Measurements from ENCODE around the gene DPM1. TPM values are rescaled to one million over a fixed set of nuclear protein-coding genes. Genes with fewer than 3 reads are reported as not detected.
A peak's percentile ranks its signal among the peaks of the same experiment; 100 is the strongest.

Gene DPM1
- total and polyA plus RNA-seq, 2 donors (not counting 3 experiments of a cell fraction or from before 2014, with no cell fraction given), result 33.9 to 41.9 TPM

DNA sequence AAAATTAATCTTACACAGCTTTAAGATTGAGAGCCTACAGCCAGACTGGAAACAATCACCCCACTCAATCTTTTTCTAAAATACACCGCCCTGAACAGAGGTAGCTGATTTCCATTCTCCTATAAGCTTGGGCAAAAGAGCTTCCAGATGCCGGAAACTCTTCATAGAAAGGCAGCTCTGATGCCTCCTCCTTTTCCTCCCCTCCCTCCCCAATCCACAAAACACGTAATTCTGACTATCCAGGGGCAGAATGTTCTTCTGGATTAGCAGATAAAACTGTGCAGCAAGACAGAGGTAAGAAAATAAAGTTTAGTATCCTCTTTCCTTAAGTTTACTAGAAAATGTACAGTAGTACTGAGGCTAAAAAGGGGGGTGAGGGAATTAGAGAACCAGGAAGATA, 42.9 kb downstream of the DPM1 start:
- Histone ChIP-seq H2AFZ (ENCODE audit: low read depth, low read length) (no peak overlapping the region), H3K4me3 (replicated peaks in 1 of 3; ENCODE audit: insufficient read depth in 1 of 3, low read depth in 1 of 3, low read length in 3 of 3) (no peak overlapping the region), H3K79me2 (ENCODE audit: control insufficient read depth, insufficient read depth, low read length) (peaks cover 99% of the 10 kb centered on the region), H3K9me3 (replicated peaks; ENCODE audit: control insufficient read depth, insufficient read depth, low read length) (no peaks in the 10 kb centered on the region), H3K4me2 (ENCODE audit: insufficient read depth, low read length) (peak overlapping the region; percentile 63), H4K20me1 (replicated peaks; ENCODE audit: control insufficient read depth, extremely low read depth, insufficient read depth, low read length) (peaks cover 29% of the 10 kb centered on the region), H3K4me1 (ENCODE audit: control insufficient read depth, extremely low read depth, insufficient read depth, low read length) (peaks cover 39% of the 10 kb centered on the region), H3K36me3 (ENCODE audit: control insufficient read depth in 2 of 2, extremely low read depth in 1 of 2, insufficient read depth in 2 of 2, low read length in 2 of 2) (peaks cover 3 to 7% of the 10 kb centered on the region in 2 experiments), H3K9ac (replicated peaks; ENCODE audit: extremely low read depth, insufficient read depth, low read length) (peak overlapping the region; percentile 38), H3K9me1 (replicated peaks; ENCODE audit: control insufficient read depth, extremely low read depth, insufficient read depth, low read length) (no peaks in the 10 kb centered on the region), H3K27ac (ENCODE audit: insufficient read depth, low read depth, low read length) (peak overlapping the region; percentile 43), H3K27me3 (ENCODE audit: control insufficient read depth in 2 of 2, insufficient read depth in 2 of 2, low read length in 2 of 2) (no peaks in the 10 kb centered on the region)
- FAIRE-seq (peak; percentile 82), DNase-seq (ENCODE audit: low read depth, low spot score) (peak; percentile 61)
- CTCF ChIA-PET, result interaction anchor here (0.8 to 4.2 kb wide), 8 partner anchors 9 to 125 kb away, joined by 3 to 57 read pairs (median 6); partner anchors contain the start of genes ADNP and BCAS4
- POLR2A ChIA-PET, result interaction anchor here (0.6 to 2.7 kb wide), 2 partner anchors 13 to 15 kb away, joined by 3 to 7 read pairs; no protein-coding TSS in a partner anchor
- BruUV-seq (replicated peaks), result no TSS peak
- dilution Hi-C loops (cut with MboI; ENCODE audit: extremely low pct_ligation_motif_present, low sequenced_read_pairs) (no loop called here), intact Hi-C loops (cut with micrococcal nuclease) (no loop called here)
- TF ChIP-seq FOS (IDR thresholded peaks at IDR 0.05; ENCODE audit: borderline replicate concordance, insufficient read depth, low read length) (peak; percentile 12), JUN (IDR thresholded peaks at IDR 0.05; ENCODE audit: borderline replicate concordance, insufficient read depth, insufficient read length, low read depth) (no peak), GATA2 (IDR thresholded peaks at IDR 0.05; ENCODE audit: insufficient read depth, insufficient read length, low read depth, low read length) (peak; percentile 58)
- TF ChIP-seq, protein P1, sequence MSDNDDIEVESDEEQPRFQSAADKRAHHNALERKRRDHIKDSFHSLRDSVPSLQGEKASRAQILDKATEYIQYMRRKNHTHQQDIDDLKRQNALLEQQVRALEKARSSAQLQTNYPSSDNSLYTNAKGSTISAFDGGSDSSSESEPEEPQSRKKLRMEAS (IDR thresholded peaks at IDR 0.05; ENCODE audit: insufficient read depth, insufficient read length), result no peak

- FAIRE-seq (peak; percentile 93), DNase-seq (ENCODE audit: low read depth, low spot score) (peak; percentile 63)
- CTCF ChIA-PET, result interaction anchor here (4.2 kb wide), 1 partner anchor 16 kb away, joined by 57 read pairs; the partner anchor contains the start of gene ADNP
Observed at GRCh38 chr20:50913690-50914375, 44.5 kb downstream of the DPM1 start.

More at GRCh38 chr20:50913690-50914375, 44.5 kb downstream of the DPM1 start:
- Histone ChIP-seq H3K27ac (ENCODE audit: insufficient read depth, low read depth, low read length) (peak overlapping the region; percentile 32), H3K9me1 (replicated peaks; ENCODE audit: control insufficient read depth, extremely low read depth, insufficient read depth, low read length) (no peaks in the 10 kb centered on the region), H3K4me3 (replicated peaks in 1 of 3; ENCODE audit: insufficient read depth in 1 of 3, low read depth in 1 of 3, low read length in 3 of 3) (no peak overlapping the region), H3K79me2 (ENCODE audit: control insufficient read depth, insufficient read depth, low read length) (peaks cover 99% of the 10 kb centered on the region), H2AFZ (ENCODE audit: low read depth, low read length) (no peak overlapping the region), H3K4me2 (ENCODE audit: insufficient read depth, low read length) (peak overlapping the region; percentile 60), H3K36me3 (ENCODE audit: control insufficient read depth in 2 of 2, extremely low read depth in 1 of 2, insufficient read depth in 2 of 2, low read length in 2 of 2) (peaks cover 0 to 7% of the 10 kb centered on the region in 2 experiments), H3K9me3 (replicated peaks; ENCODE audit: control insufficient read depth, insufficient read depth, low read length) (no peaks in the 10 kb centered on the region), H3K27me3 (ENCODE audit: control insufficient read depth in 2 of 2, insufficient read depth in 2 of 2, low read length in 2 of 2) (no peaks in the 10 kb centered on the region), H3K4me1 (ENCODE audit: control insufficient read depth, extremely low read depth, insufficient read depth, low read length) (peaks cover 39% of the 10 kb centered on the region), H3K9ac (replicated peaks; ENCODE audit: extremely low read depth, insufficient read depth, low read length) (no peak overlapping the region), H4K20me1 (replicated peaks; ENCODE audit: control insufficient read depth, extremely low read depth, insufficient read depth, low read length) (peaks cover 31% of the 10 kb centered on the region)
- dilution Hi-C loops (cut with MboI; ENCODE audit: extremely low pct_ligation_motif_present, low sequenced_read_pairs), result no loop called here
- intact Hi-C loops (cut with micrococcal nuclease), result no loop called here
- BruUV-seq (replicated peaks), result no TSS peak
- POLR2A ChIA-PET, result interaction anchor here (0.5 to 0.6 kb wide), 2 partner anchors 9 to 79 kb away, joined by 3 to 5 read pairs; no protein-coding TSS in a partner anchor
- TF ChIP-seq FOS (IDR thresholded peaks at IDR 0.05; ENCODE audit: borderline replicate concordance, insufficient read depth, low read length) (peak; percentile 80), JUN (IDR thresholded peaks at IDR 0.05; ENCODE audit: borderline replicate concordance, insufficient read depth, insufficient read length, low read depth) (peak; percentile 34), EZH2 (IDR thresholded peaks at IDR 0.05; ENCODE audit: borderline replicate concordance, low read depth, low read length, severe bottlenecking) (no peak)
